Endodermal cell (in vitro differentiated cells): Measurements from ENCODE around the gene HOXA1. TPM values are rescaled to one million over a fixed set of nuclear protein-coding genes. Genes with fewer than 3 reads are reported as not detected.

Source experiments
- DNase-seq: peaks from one replicate; pipeline ENCODE4 v3.0.0-alpha.2; 2017
- H3K27ac ChIP-seq: 2 replicates; pipeline ENCODE4 v1.5.1; 2013; ENCODE audit warnings: mild to moderate bottlenecking, low read depth, low read length, moderate library complexity
- H3K27me3 ChIP-seq: 2 replicates; pipeline ENCODE4 v1.6.1; 2013; ENCODE audit warnings: mild to moderate bottlenecking, low read length, moderate library complexity; ENCODE audit not compliant: insufficient read depth, control insufficient read depth, poor library complexity, severe bottlenecking
- H3K36me3 ChIP-seq: 2 replicates; pipeline ENCODE4 v1.7.0; 2013; ENCODE audit warnings: mild to moderate bottlenecking, low read length, moderate library complexity; ENCODE audit not compliant: control insufficient read depth, insufficient read depth
- H3K4me1 ChIP-seq: one replicate; pipeline ENCODE4 v1.7.0; 2013; ENCODE audit warnings: low read length; ENCODE audit not compliant: control insufficient read depth, insufficient read depth
- H3K4me3 ChIP-seq: 2 replicates; pipeline ENCODE4 v1.5.1; 2013; ENCODE audit warnings: mild to moderate bottlenecking, low read length, moderate library complexity
- H3K9ac ChIP-seq: 2 replicates; pipeline ENCODE4 v1.6.1; 2013; ENCODE audit warnings: mild to moderate bottlenecking, low read length, moderate library complexity; ENCODE audit not compliant: poor library complexity, severe bottlenecking; ENCODE audit errors: extremely low read depth
- H3K9me3 ChIP-seq: 2 replicates; pipeline ENCODE4 v1.6.1; 2013; ENCODE audit warnings: mild to moderate bottlenecking, low read length, moderate library complexity; ENCODE audit not compliant: control insufficient read depth
- H3K27ac Mint-ChIP-seq: 2 replicates; pipeline ENCODE4 v1.8.0; 2020; ENCODE audit warnings: mixed read lengths
- H3K27me3 Mint-ChIP-seq: 2 replicates; pipeline ENCODE4 v1.8.0; 2021; ENCODE audit warnings: mild to moderate bottlenecking, mixed read lengths; ENCODE audit not compliant: insufficient read depth
- H3K36me3 Mint-ChIP-seq: 2 replicates; pipeline ENCODE4 v1.8.0; 2020; ENCODE audit warnings: low read depth, mixed read lengths
- H3K4me1 Mint-ChIP-seq: 2 replicates; pipeline ENCODE4 v1.8.0; 2020; ENCODE audit warnings: mixed read lengths
- H3K4me3 Mint-ChIP-seq: 2 replicates; pipeline ENCODE4 v1.8.0; 2020; ENCODE audit warnings: mild to moderate bottlenecking, moderate library complexity, mixed read lengths
- H3K9me3 Mint-ChIP-seq: 2 replicates; pipeline ENCODE4 v1.8.0; 2020; ENCODE audit warnings: mild to moderate bottlenecking, mixed read lengths
- CTCF ChIP-seq: fragments of 200-600 bp; sonication (generic); conservative IDR thresholded peaks from 2 replicates; pipeline ENCODE4 v1.5.0; 2021; ENCODE audit warnings: antibody characterized with exemption, mild to moderate bottlenecking
- WGBS, 2 experiments: methylation state at CpG; one replicate each; pipeline versions ENCODE4 v1.1.5 to v1.1.7; 2013; ENCODE audit warnings: missing lambda C conversion rate in 2 of 2, mixed read lengths in 1 of 2; ENCODE audit not compliant: insufficient coverage in 1 of 2, insufficient read length in 1 of 2; 5-methylcytosine and 5-hydroxymethylcytosine counted together
- total RNA-seq, 2 donors: library from RNA; stranded (reverse); fragmentation: NEBNext Ultra II Directional in 1 of 2; extraction: Animal tissue kit (Norgen Biotek cat#: 25700) in 1 of 2; gene quantifications; 2 replicates in 1 of 2; 3 replicates in 1 of 2; pipeline ENCODE4 v1.2.1, GENCODE V29; 2021

The HOXA1 gene
- total RNA-seq, 2 donors from 2014 or later = not detected

GRCh38 chr7:27128776-27129728 is 33.3 kb upstream of the HOXA1 start:
- Histone ChIP-seq H3K4me1 (no peaks in the 10 kb centered on the region), H3K9me3 (peaks cover 17% of the 10 kb centered on the region), H3K9ac (no peak overlapping the region), H3K27me3 (peaks cover 99% of the 10 kb centered on the region), H3K36me3 (no peaks in the 10 kb centered on the region), H3K4me3 (no peak overlapping the region), H3K27ac (no peak overlapping the region)
- no peak for TF ChIP-seq CTCF
- Mint-ChIP-seq H3K36me3 (no peaks in the 10 kb centered on the region), H3K9me3 (no peaks in the 10 kb centered on the region), H3K4me1 (no peaks in the 10 kb centered on the region), H3K4me3 (no peak overlapping the region), H3K27me3 (peaks cover 97% of the 10 kb centered on the region), H3K27ac (no peak overlapping the region)
- DNase-seq = peak; percentile 46
- 6 to 13% methylated on average over 15 to 27 of the region's 28 CpGs for WGBS, 2 experiments

DNA sequence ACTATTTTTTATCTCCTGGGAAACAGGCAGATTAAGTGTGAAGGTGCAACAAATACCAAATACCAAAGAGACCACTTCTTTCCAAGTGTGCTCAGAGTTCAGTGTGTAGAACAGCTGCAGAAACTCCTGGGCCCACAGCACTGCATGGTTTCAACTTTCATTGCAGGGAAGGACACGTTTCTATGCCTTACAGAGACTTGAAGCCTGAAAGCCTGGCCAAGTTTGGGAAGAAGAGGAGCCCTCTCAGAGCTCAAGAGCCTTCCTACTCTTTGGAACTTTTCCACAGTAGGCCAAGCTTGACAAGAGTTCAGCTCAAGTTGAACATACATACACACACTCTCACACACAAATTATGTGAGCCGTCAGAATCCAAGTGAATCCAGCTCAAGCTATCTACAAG is 32.2 kb upstream of the HOXA1 start:
- peak; percentile 26 for DNase-seq
- Histone ChIP-seq H3K9ac (no peak overlapping the region), H3K4me3 (no peak overlapping the region), H3K27me3 (peaks cover 99% of the 10 kb centered on the region), H3K9me3 (peaks cover 17% of the 10 kb centered on the region), H3K27ac (no peak overlapping the region), H3K4me1 (no peaks in the 10 kb centered on the region), H3K36me3 (no peaks in the 10 kb centered on the region)
- H3K4me3 Mint-ChIP-seq = no peak overlapping the region
- H3K27me3 Mint-ChIP-seq = peaks cover 97% of the 10 kb centered on the region
- no peaks in the 10 kb centered on the region for H3K36me3 Mint-ChIP-seq
- 14 to 25% methylated on average over 1 to 2 of the region's 2 CpGs for WGBS, 2 experiments
- H3K9me3 Mint-ChIP-seq = no peaks in the 10 kb centered on the region
- no peak overlapping the region for H3K27ac Mint-ChIP-seq
- no peak for TF ChIP-seq CTCF
- no peaks in the 10 kb centered on the region for H3K4me1 Mint-ChIP-seq

GRCh38 chr7:27126596-27127327 is 31.0 kb upstream of the HOXA1 start:
- H3K36me3 ChIP-seq = no peaks in the 10 kb centered on the region
- Mint-ChIP-seq H3K27ac (no peak overlapping the region), H3K9me3 (no peaks in the 10 kb centered on the region), H3K4me1 (peaks cover 4% of the 10 kb centered on the region), H3K4me3 (no peak overlapping the region), H3K27me3 (peaks cover 97% of the 10 kb centered on the region), H3K36me3 (no peaks in the 10 kb centered on the region)
- 21% methylated on average over 3 of the region's 3 CpGs; no CpG with 5 or more reads in 1 of the 2 experiments for WGBS, 2 experiments
- no peak overlapping the region for H3K4me3 ChIP-seq
- no peak for DNase-seq
- no peak overlapping the region for H3K9ac ChIP-seq
- H3K9me3 ChIP-seq = peaks cover 17% of the 10 kb centered on the region
- H3K4me1 ChIP-seq = no peaks in the 10 kb centered on the region
- no peak for TF ChIP-seq CTCF
- H3K27me3 ChIP-seq = peaks cover 99% of the 10 kb centered on the region
- no peak overlapping the region for H3K27ac ChIP-seq
